NCI-H1105 (cell line): ENCODE results near the gene PRKD1.
A peak's percentile ranks its signal among the peaks of the same experiment; 100 is the strongest.

ENCODE experiments used
- DNase-seq: peaks from one replicate; lab custom pipeline; 2025; lab: John Stamatoyannopoulos, UW

The PRKD1 gene

GRCh38 chr14:29836395-29836794, 91.3 kb downstream of the PRKD1 start:
- no peak for DNase-seq

GRCh38 chr14:29832042-29832441, 95.6 kb downstream of the PRKD1 start:
- DNase-seq, result no peak

- no peak for DNase-seq
Observed at GRCh38 chr14:29829851-29830250, 97.8 kb downstream of the PRKD1 start.

GRCh38 chr14:29823816-29824215, 103.8 kb downstream of the PRKD1 start:
- DNase-seq, result no peak

- no peak for DNase-seq
Observed at GRCh38 chr14:29822430-29822709, 105.3 kb downstream of the PRKD1 start.

GRCh38 chr14:29821661-29822429, 105.8 kb downstream of the PRKD1 start:
- DNase-seq, result no peak

GRCh38 chr14:29821242-29821641, 106.4 kb downstream of the PRKD1 start:
- DNase-seq, result no peak

GRCh38 chr14:29820785-29821184, 106.9 kb downstream of the PRKD1 start:
- no peak for DNase-seq

- DNase-seq, result no peak
Observed at GRCh38 chr14:29817767-29818405, 109.8 kb downstream of the PRKD1 start.

GRCh38 chr14:29815016-29815674, 112.5 kb downstream of the PRKD1 start:
- DNase-seq, result no peak

GRCh38 chr14:29814156-29815015, 113.3 kb downstream of the PRKD1 start:
- peak; percentile 61 for DNase-seq

- DNase-seq, result peak; percentile 89
Observed at GRCh38 chr14:29810682-29811081, 117.0 kb downstream of the PRKD1 start.

GRCh38 chr14:29810064-29810463, 117.6 kb downstream of the PRKD1 start:
- no peak for DNase-seq

GRCh38 chr14:29806124-29806517, 121.5 kb downstream of the PRKD1 start:
- no peak for DNase-seq

- DNase-seq, result no peak
Observed at GRCh38 chr14:29805415-29806123, 122.1 kb downstream of the PRKD1 start.

GRCh38 chr14:29804481-29805266, 123.0 kb downstream of the PRKD1 start:
- no peak for DNase-seq

- no peak for DNase-seq
Observed at GRCh38 chr14:29803045-29803444, 124.6 kb downstream of the PRKD1 start.

GRCh38 chr14:29802211-29802610, 125.4 kb downstream of the PRKD1 start:
- no peak for DNase-seq

GRCh38 chr14:29800961-29801360, 126.7 kb downstream of the PRKD1 start:
- no peak for DNase-seq

GRCh38 chr14:29799464-29800095, 128.1 kb downstream of the PRKD1 start:
- no peak for DNase-seq
